Upper lobe of left lung (tissue), 6 donors: ENCODE data around the gene ACTBL2. TPM values are rescaled to one million over a fixed set of nuclear protein-coding genes. Genes with fewer than 3 reads are reported as not detected.

ENCODE experiments used
- ATAC-seq, 2 donors: fragments of 200-7000 bp; cut with Tn5 transposase; one replicate each; pipeline ENCODE4 v1.9.1; 2022; ENCODE audit warnings: mild to moderate bottlenecking in 2 of 2, moderate library complexity in 2 of 2; ENCODE audit not compliant: low FRiP score in 2 of 2
- DNase-seq, 2 donors: peaks; one replicate each; pipeline ENCODE4 v3.0.0-alpha.2; 2019 to 2020
- H3K27ac ChIP-seq, 4 donors: fragments of 200-600 bp; sonication (generic); one replicate each; pipeline ENCODE4 v1.5.1; 2016 to 2019
- H3K27me3 ChIP-seq, 4 donors: fragments of 200-600 bp; sonication (generic); one replicate each; pipeline ENCODE4 v1.5.1; 2017 to 2019
- H3K36me3 ChIP-seq, 4 donors: fragments of 200-600 bp; sonication (generic); one replicate each; pipeline ENCODE4 v1.5.1; 2016 to 2019
- H3K4me1 ChIP-seq, 4 donors: fragments of 200-600 bp; sonication (generic); one replicate each; pipeline ENCODE4 v1.5.1; 2018 to 2019
- H3K4me3 ChIP-seq, 4 donors: fragments of 200-600 bp; sonication (generic); one replicate each; pipeline ENCODE4 v1.5.1; 2017 to 2019; ENCODE audit warnings: mild to moderate bottlenecking in 2 of 4, moderate library complexity in 1 of 4
- H3K9me3 ChIP-seq, 4 donors: fragments of 200-600 bp; sonication (generic); one replicate each; pipeline ENCODE4 v1.5.1; 2018 to 2019
- EP300 ChIP-seq, 4 donors: sonication (generic); formaldehyde crosslinking; IDR thresholded peaks; one replicate each; pipeline ENCODE4 v1.5.1; 2017; ENCODE audit warnings: antibody characterized with exemption in 4 of 4, control low read depth in 2 of 4
- POLR2A ChIP-seq, 4 donors: fragments of 450-650 bp; IDR thresholded peaks; one replicate each; pipeline ENCODE4 v1.5.1; 2016 to 2017; ENCODE audit warnings: antibody characterized with exemption in 4 of 4, mild to moderate bottlenecking in 2 of 4
- POLR2AphosphoS5 ChIP-seq, 2 donors: sonication (generic); formaldehyde crosslinking; IDR thresholded peaks; one replicate each; pipeline ENCODE4 v1.5.1; 2017; ENCODE audit warnings: antibody characterized with exemption in 2 of 2
- WGBS, 2 donors: methylation state at CpG; one replicate each; pipeline ENCODE4 v1.1.5; 2017 to 2018; 5-methylcytosine and 5-hydroxymethylcytosine counted together
- total RNA-seq, 6 donors: library from RNA; depleted of rRNA in 4 of 6; stranded (reverse); fragments of >200 nt in 4 of 6; gene quantifications; one replicate each; pipeline versions ENCODE4 v1.1.0 to v1.2.1, GENCODE V29; 2016 to 2021
- TF ChIP-seq, protein P1 (sequence below), 6 experiments: fragments of 450-650 bp in 4 of 6; fragments of 200-600 bp in 2 of 6; sonication (generic) in 2 of 6; IDR thresholded peaks; one replicate each; pipeline ENCODE4 v1.5.1; 2016 to 2019; ENCODE audit warnings: antibody characterized with exemption in 6 of 6
- donor health status: DM: no; HTN: no; CAD: no; lungs with moderate emphysema.
- donor health status: DM: no; HTN: yes; CAD: no; lungs with severe emphysema.

The ACTBL2 gene
- total RNA-seq, 6 donors from 2014 or later: not detected

DNA sequence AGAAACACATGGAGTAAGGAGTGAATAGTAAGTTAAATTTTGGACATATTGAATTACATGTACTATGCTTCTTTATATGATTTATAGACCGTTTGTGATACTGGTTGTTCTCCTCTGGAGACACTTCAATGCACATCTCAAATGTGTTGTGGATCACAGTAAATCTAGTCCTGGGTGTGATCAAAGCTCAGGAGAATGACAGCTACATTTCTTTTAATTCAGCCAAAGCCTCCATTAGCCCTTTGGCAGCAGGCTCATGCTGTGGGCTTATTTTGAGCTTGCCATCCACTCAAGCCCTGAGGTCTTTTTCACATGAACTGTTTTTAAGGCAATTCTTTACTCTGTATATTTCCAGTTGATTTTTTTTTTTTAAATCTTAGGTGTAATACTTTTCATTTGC is 34.6 kb upstream of the ACTBL2 start:
- no peak for DNase-seq
- H3K36me3 ChIP-seq: no peaks in the 10 kb centered on the region
- no peak for ATAC-seq
- no peaks in the 10 kb centered on the region for H3K4me1 ChIP-seq
- H3K4me3 ChIP-seq: no peak overlapping the region
- 79 to 91% methylated on average over 1 of the region's 1 CpG for WGBS, 2 donors
- H3K9me3 ChIP-seq: no peaks in the 10 kb centered on the region
- H3K27ac ChIP-seq: no peak overlapping the region
- H3K27me3 ChIP-seq: no peaks in the 10 kb centered on the region
- no peak for TF ChIP-seq POLR2A (IDR thresholded peaks at IDR 0.05)
- TF ChIP-seq EP300 (IDR thresholded peaks at IDR 0.05): no peak
- TF ChIP-seq POLR2AphosphoS5 (IDR thresholded peaks at IDR 0.05): no peak
- TF ChIP-seq, protein P1, sequence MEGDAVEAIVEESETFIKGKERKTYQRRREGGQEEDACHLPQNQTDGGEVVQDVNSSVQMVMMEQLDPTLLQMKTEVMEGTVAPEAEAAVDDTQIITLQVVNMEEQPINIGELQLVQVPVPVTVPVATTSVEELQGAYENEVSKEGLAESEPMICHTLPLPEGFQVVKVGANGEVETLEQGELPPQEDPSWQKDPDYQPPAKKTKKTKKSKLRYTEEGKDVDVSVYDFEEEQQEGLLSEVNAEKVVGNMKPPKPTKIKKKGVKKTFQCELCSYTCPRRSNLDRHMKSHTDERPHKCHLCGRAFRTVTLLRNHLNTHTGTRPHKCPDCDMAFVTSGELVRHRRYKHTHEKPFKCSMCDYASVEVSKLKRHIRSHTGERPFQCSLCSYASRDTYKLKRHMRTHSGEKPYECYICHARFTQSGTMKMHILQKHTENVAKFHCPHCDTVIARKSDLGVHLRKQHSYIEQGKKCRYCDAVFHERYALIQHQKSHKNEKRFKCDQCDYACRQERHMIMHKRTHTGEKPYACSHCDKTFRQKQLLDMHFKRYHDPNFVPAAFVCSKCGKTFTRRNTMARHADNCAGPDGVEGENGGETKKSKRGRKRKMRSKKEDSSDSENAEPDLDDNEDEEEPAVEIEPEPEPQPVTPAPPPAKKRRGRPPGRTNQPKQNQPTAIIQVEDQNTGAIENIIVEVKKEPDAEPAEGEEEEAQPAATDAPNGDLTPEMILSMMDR (IDR thresholded peaks at IDR 0.05): no peak

DNA sequence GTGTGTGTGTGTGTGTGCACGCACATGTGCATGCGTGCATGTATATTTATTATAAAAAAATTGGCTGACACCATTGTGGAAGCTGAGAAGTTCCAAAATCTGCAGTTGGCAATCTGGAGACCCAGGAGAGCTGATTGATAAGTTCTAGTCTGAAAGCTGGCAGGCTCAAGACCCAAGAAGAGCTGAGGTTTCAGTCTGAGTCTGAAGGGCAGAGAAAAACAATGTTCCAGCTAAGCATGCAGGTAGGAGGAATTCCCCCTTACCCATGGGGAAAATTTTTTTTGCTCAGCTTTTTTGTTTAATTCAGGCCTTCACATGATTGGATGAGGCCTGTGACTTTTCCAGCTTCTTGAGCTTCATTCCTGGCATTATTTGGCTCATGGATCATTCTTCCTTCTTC is 31.2 kb upstream of the ACTBL2 start:
- no peaks in the 10 kb centered on the region for H3K4me1 ChIP-seq
- ATAC-seq (no peak), DNase-seq (no peak)
- no peaks in the 10 kb centered on the region for H3K36me3 ChIP-seq
- no peaks in the 10 kb centered on the region for H3K27me3 ChIP-seq
- H3K9me3 ChIP-seq: no peaks in the 10 kb centered on the region
- TF ChIP-seq, protein P1 (IDR thresholded peaks at IDR 0.05): no peak
- no peak for TF ChIP-seq POLR2AphosphoS5 (IDR thresholded peaks at IDR 0.05)
- no peak for TF ChIP-seq POLR2A (IDR thresholded peaks at IDR 0.05)
- no peak for TF ChIP-seq EP300 (IDR thresholded peaks at IDR 0.05)
- no peak overlapping the region for H3K4me3 ChIP-seq
- 89 to 93% methylated on average over 2 of the region's 2 CpGs for WGBS, 2 donors
- no peak overlapping the region for H3K27ac ChIP-seq

DNA sequence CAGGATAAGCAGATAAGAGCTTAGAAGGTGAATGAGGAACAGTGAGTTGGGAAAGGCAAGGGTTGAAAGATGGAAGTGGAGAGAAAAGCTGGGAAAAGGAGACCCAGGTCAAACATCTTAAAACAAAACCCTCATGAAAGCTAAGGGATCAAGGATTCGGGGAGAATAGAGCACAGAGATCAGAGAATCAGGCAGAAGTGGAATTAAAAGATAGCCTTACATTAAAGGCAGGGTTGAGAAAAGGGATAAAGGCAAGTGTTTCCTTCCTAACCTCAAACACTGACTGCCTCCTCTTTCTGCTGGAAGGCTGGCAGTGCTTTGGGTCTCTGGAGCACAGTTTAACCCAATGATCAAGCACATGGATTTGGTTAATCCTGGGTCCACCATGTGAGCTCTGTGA is 28.7 kb upstream of the ACTBL2 start:
- Histone ChIP-seq H3K27me3 (no peaks in the 10 kb centered on the region), H3K4me1 (no peaks in the 10 kb centered on the region), H3K9me3 (no peaks in the 10 kb centered on the region), H3K4me3 (no peak overlapping the region), H3K36me3 (no peaks in the 10 kb centered on the region), H3K27ac (no peak overlapping the region)
- WGBS, 2 donors: 70 to 87% methylated on average over 1 of the region's 1 CpG
- no peak for TF ChIP-seq EP300 (IDR thresholded peaks at IDR 0.05)
- TF ChIP-seq, protein P1 (IDR thresholded peaks at IDR 0.05): no peak
- no peak for TF ChIP-seq POLR2AphosphoS5 (IDR thresholded peaks at IDR 0.05)
- no peak for TF ChIP-seq POLR2A (IDR thresholded peaks at IDR 0.05)
- DNase-seq (no peak), ATAC-seq (no peak)

DNA sequence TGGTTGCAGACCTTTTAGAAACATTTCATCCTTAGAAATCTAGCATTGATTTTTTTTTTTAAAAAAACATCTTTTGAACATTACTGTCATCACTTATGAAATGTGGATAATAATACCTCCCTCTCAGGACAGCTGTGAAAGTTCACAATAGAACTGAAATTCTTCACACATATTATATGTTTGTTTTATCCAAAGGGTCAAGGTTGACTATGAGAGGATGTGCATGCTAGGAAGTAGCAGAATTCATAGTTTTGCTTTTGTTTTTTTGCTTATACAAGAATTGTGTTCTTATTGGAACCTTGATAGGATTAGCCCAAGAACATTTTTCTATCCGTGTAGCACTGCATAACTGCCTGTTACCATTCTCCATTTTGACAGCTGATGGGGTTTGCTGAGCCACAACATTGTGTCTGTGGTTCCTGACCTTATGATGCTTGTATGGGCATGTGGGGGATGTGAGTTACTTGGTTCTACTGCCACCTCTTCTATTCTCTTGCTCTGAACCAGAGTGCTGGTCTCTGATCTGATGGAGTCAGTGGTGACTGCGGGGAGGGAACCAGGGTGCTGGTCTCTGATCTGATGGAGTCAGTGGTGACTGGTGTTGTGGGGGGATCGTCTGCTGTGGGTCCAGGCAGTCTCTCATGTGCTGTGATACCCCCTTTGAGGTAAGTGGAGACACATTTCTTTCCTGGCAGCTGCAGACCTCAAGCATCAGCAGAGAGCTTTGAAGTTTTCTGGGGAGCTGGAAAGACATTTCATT is 27.1 kb upstream of the ACTBL2 start:
- DNase-seq: no peak
- Histone ChIP-seq H3K9me3 (no peaks in the 10 kb centered on the region), H3K27ac (no peak overlapping the region), H3K27me3 (no peaks in the 10 kb centered on the region), H3K36me3 (no peaks in the 10 kb centered on the region), H3K4me1 (no peaks in the 10 kb centered on the region), H3K4me3 (no peak overlapping the region)
- 81 to 89% methylated on average over 3 of the region's 3 CpGs for WGBS, 2 donors
- ATAC-seq: no peak
- TF ChIP-seq POLR2A (IDR thresholded peaks at IDR 0.05): no peak
- no peak for TF ChIP-seq POLR2AphosphoS5 (IDR thresholded peaks at IDR 0.05)
- TF ChIP-seq, protein P1 (IDR thresholded peaks at IDR 0.05): no peak
- no peak for TF ChIP-seq EP300 (IDR thresholded peaks at IDR 0.05)

DNA sequence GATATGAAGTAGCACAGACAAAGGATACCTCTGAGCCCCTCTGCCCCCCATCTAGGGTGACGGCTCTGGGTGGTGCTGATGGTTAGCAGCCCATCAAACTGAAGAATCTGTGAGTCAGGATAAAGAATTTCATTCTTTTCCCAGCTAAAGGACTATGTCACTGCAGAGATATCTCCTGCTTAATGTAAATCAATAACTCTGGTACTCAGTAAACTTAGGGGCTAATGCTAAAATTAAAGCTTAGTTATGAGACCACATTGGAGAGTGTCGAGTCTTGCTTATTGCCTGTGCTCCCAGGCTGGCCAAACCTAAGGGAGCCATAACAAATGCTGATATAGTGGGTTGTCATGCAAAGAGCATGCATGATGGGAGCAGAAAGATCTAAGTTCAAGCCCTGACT is 25.6 kb upstream of the ACTBL2 start:
- WGBS, 2 donors: 80 to 82% methylated on average over 2 of the region's 2 CpGs
- Histone ChIP-seq H3K36me3 (no peaks in the 10 kb centered on the region), H3K4me1 (no peaks in the 10 kb centered on the region), H3K27me3 (no peaks in the 10 kb centered on the region), H3K9me3 (no peaks in the 10 kb centered on the region), H3K4me3 (no peak overlapping the region), H3K27ac (no peak overlapping the region)
- no peak for TF ChIP-seq EP300 (IDR thresholded peaks at IDR 0.05)
- no peak for TF ChIP-seq POLR2A (IDR thresholded peaks at IDR 0.05)
- TF ChIP-seq, protein P1 (IDR thresholded peaks at IDR 0.05): no peak
- no peak for TF ChIP-seq POLR2AphosphoS5 (IDR thresholded peaks at IDR 0.05)
- ATAC-seq (no peak), DNase-seq (no peak)
